B cell (primary cell): Measurements from ENCODE around the gene CCDC9B. TPM values are rescaled to one million over a fixed set of nuclear protein-coding genes. Genes with fewer than 3 reads are reported as not detected.

ENCODE experiments used
- ATAC-seq: fragments of 200-7000 bp; cut with Tn5 transposase; one replicate; pipeline ENCODE4 v1.10.0; 2021; ENCODE audit warnings: low read depth, mild to moderate bottlenecking, moderate number of reproducible peaks, moderate library complexity
- CTCF ChIA-PET: fragments of 350-600 bp; sonication (Branson Sonifier 250); formaldehyde crosslinking; loops from one replicate; lab custom pipeline; 2021; ENCODE audit warnings: antibody characterized with exemption, inconsistent platforms; lab: Charles Lee
- POLR2A ChIA-PET: fragments of 350-600 bp; sonication (Branson Sonifier 250); formaldehyde crosslinking; loops from one replicate; lab custom pipeline; 2021; ENCODE audit warnings: antibody characterized with exemption; lab: Charles Lee
- DNase-seq: peaks from one replicate; pipeline ENCODE4 v3.0.0; 2013
- H2AFZ ChIP-seq: 2 replicates; pipeline ENCODE4 v1.6.1; 2012; ENCODE audit warnings: mild to moderate bottlenecking, low read depth, low read length; ENCODE audit not compliant: insufficient read depth, poor library complexity, severe bottlenecking
- H3K27ac ChIP-seq, 2 donors: 1 replicate in 1 of 2; 2 replicates in 1 of 2; pipeline ENCODE4 v1.5.1; 2012 to 2013; ENCODE audit warnings: low read length in 2 of 2, mild to moderate bottlenecking in 2 of 2, moderate library complexity in 1 of 2
- H3K27me3 ChIP-seq, 4 experiments: fragments of 200-600 bp in 1 of 4; sonication (generic) in 1 of 4; replicated peaks in 1 of 4; 1 replicate in 2 of 4; 2 replicates in 2 of 4; pipeline versions ENCODE4 v1.6.1 to v1.7.0; 2013 to 2016; ENCODE audit warnings: low read length in 3 of 4, mild to moderate bottlenecking in 2 of 4, mixed read lengths in 1 of 4, moderate library complexity in 1 of 4; ENCODE audit not compliant: insufficient read depth in 4 of 4, control insufficient read depth in 3 of 4; ENCODE audit errors: control extremely low read depth in 1 of 4
- H3K36me3 ChIP-seq, 2 experiments: replicated peaks in 1 of 2; 1 replicate in 1 of 2; 2 replicates in 1 of 2; pipeline versions ENCODE4 v1.6.1 to v1.7.1; 2013; ENCODE audit warnings: low read length in 1 of 2; ENCODE audit not compliant: insufficient read depth in 2 of 2, control insufficient read depth in 1 of 2; ENCODE audit errors: control extremely low read depth in 1 of 2, extremely low read depth in 1 of 2
- H3K4me1 ChIP-seq, 2 donors: fragments of 200-600 bp in 1 of 2; sonication (generic) in 1 of 2; 1 replicate in 1 of 2; 2 replicates in 1 of 2; pipeline versions ENCODE4 v1.5.1 to v1.6.1; 2013 to 2017; ENCODE audit warnings: low read length in 2 of 2; ENCODE audit not compliant: control insufficient read depth in 2 of 2, insufficient read depth in 2 of 2
- H3K4me2 ChIP-seq: replicated peaks from 2 replicates; pipeline ENCODE3; 2012; ENCODE audit warnings: mild to moderate bottlenecking, low read depth, low read length; ENCODE audit not compliant: poor library complexity, severe bottlenecking
- H3K4me3 ChIP-seq, 5 experiments: fragments of 200-600 bp in 1 of 5; sonication (generic) in 1 of 5; 1 replicate in 3 of 5; 2 replicates in 2 of 5; pipeline versions ENCODE4 v1.5.1 to v1.7.0; 2011 to 2016; ENCODE audit warnings: low read length in 4 of 5, mild to moderate bottlenecking in 4 of 5, low read depth in 2 of 5, control low read depth in 1 of 5, moderate library complexity in 1 of 5; ENCODE audit not compliant: insufficient read depth in 1 of 5; ENCODE audit errors: control extremely low read depth in 1 of 5, extremely low read depth in 1 of 5
- H3K79me2 ChIP-seq: fragments of 200-600 bp; sonication (generic); one replicate; pipeline ENCODE4 v1.6.0; 2016; ENCODE audit warnings: low read length; ENCODE audit not compliant: control insufficient read depth, insufficient read depth
- H3K9ac ChIP-seq: fragments of 200-600 bp; sonication (generic); 2 replicates; pipeline ENCODE4 v1.6.1; 2017; ENCODE audit warnings: mild to moderate bottlenecking, low read length, moderate library complexity
- H3K9me3 ChIP-seq, 3 donors: one replicate each; pipeline versions ENCODE4 v1.6.1 to v1.7.1; 2013; ENCODE audit warnings: low read length in 2 of 3; ENCODE audit not compliant: control insufficient read depth in 2 of 3, insufficient read depth in 1 of 3; ENCODE audit errors: control extremely low read depth in 1 of 3
- H4K20me1 ChIP-seq: 2 replicates; pipeline ENCODE4 v1.6.0; 2012; ENCODE audit warnings: mild to moderate bottlenecking, low read length; ENCODE audit not compliant: insufficient read depth, control insufficient read depth, poor library complexity, severe bottlenecking
- H3K27ac Mint-ChIP-seq: one replicate; pipeline ENCODE4 v1.8.0; 2021; ENCODE audit warnings: mixed read lengths
- H3K27me3 Mint-ChIP-seq: one replicate; pipeline ENCODE4 v1.8.0; 2021; ENCODE audit warnings: mixed read lengths
- H3K4me1 Mint-ChIP-seq: one replicate; pipeline ENCODE4 v1.8.0; 2021; ENCODE audit warnings: mixed read lengths
- H3K4me3 Mint-ChIP-seq: one replicate; pipeline ENCODE4 v1.8.0; 2021; ENCODE audit warnings: mixed read lengths
- H3K9me3 Mint-ChIP-seq: one replicate; pipeline ENCODE4 v1.8.0; 2022; ENCODE audit warnings: mixed read lengths; ENCODE audit not compliant: insufficient read depth
- CTCF ChIP-seq: fragments of 200-600 bp; IDR thresholded peaks from one replicate; pipeline ENCODE4 v1.8.0; 2022; ENCODE audit warnings: antibody characterized with exemption, mild to moderate bottlenecking
- EZH2 ChIP-seq: IDR thresholded peaks from 2 replicates; pipeline ENCODE4 v1.6.1; 2012; ENCODE audit warnings: borderline replicate concordance, low read depth, mild to moderate bottlenecking, moderate library complexity, low read length; ENCODE audit not compliant: insufficient read depth, poor library complexity, severe bottlenecking
- WGBS: methylation state at CpG from one replicate; pipeline ENCODE4 v1.1.5; 2013; ENCODE audit warnings: missing lambda C conversion rate; ENCODE audit not compliant: insufficient coverage; 5-methylcytosine and 5-hydroxymethylcytosine counted together
- intact Hi-C: fragments of 100-400 bp; cut with micrococcal nuclease; formaldehyde crosslinking; loops from one replicate; pipeline ENCODE4 v1.10.0; 2022
- polyA plus RNA-seq: library from polyadenylated mRNA; depleted of rRNA; stranded (reverse); fragments of >200 nt; gene quantifications from 2 replicates; pipeline ENCODE4 v1.2.3, GENCODE V29; 2012
- total RNA-seq, 2 donors: library from RNA; stranded (reverse); fragments of 120-200 nt in 1 of 2; gene quantifications; 1 replicate in 1 of 2; 2 replicates in 1 of 2; pipeline versions ENCODE4 v1.2.3 to v1.2.4, GENCODE V29; 2013 to 2022

CCDC9B gene
- total and polyA plus RNA-seq, 2 donors (not counting 1 experiment from before 2014, with no cell fraction given): 1.6 to 2.4 TPM

- peaks cover 33% of the 10 kb centered on the region for H3K79me2 ChIP-seq
- H4K20me1 ChIP-seq: peaks cover 47% of the 10 kb centered on the region
- H3K9me3 ChIP-seq: no peaks in the 10 kb centered on the region
- peaks cover 8 to 19% of the 10 kb centered on the region in 2 donors for H3K4me1 ChIP-seq
- H3K4me2 ChIP-seq: no peak overlapping the region
- Mint-ChIP-seq H3K4me3 (no peak overlapping the region), H3K27ac (no peak overlapping the region), H3K4me1 (peaks cover 22% of the 10 kb centered on the region), H3K9me3 (no peaks in the 10 kb centered on the region), H3K27me3 (peaks cover 6% of the 10 kb centered on the region)
- H3K36me3 ChIP-seq: peaks cover 0 to 7% of the 10 kb centered on the region in 2 experiments
- ChIA-PET POLR2A (no interaction called here), CTCF (no interaction called here)
- H2AFZ ChIP-seq: no peak overlapping the region
- intact Hi-C loops: no loop called here
- H3K9ac ChIP-seq: no peak overlapping the region
- WGBS: 86% methylated on average over 2 of the region's 2 CpGs
- TF ChIP-seq EZH2 (no peak), CTCF (no peak)
- ATAC-seq: no peak
- H3K4me3 ChIP-seq: no peak overlapping the region
- peaks cover 0 to 4% (median 0%) of the 10 kb centered on the region in 4 experiments for H3K27me3 ChIP-seq
- no peak overlapping the region for H3K27ac ChIP-seq
- DNase-seq: no peak
Measured at GRCh38 chr15:40361640-40362039, 20.9 kb upstream of the CCDC9B start.

- Histone ChIP-seq H3K27me3 (peaks cover 0 to 6% (median 0%) of the 10 kb centered on the region in 4 experiments), H3K9me3 (no peaks in the 10 kb centered on the region), H3K36me3 (peaks cover 0 to 7% of the 10 kb centered on the region in 2 experiments), H3K4me1 (peaks cover 6 to 11% of the 10 kb centered on the region in 2 donors), H3K4me3 (no peak overlapping the region), H3K4me2 (no peak overlapping the region), H4K20me1 (peaks cover 42% of the 10 kb centered on the region), H3K27ac (no peak overlapping the region), H3K9ac (no peak overlapping the region), H3K79me2 (peaks cover 21% of the 10 kb centered on the region), H2AFZ (no peak overlapping the region)
- Mint-ChIP-seq H3K27ac (no peak overlapping the region), H3K9me3 (no peaks in the 10 kb centered on the region), H3K4me1 (peaks cover 12% of the 10 kb centered on the region), H3K27me3 (peaks cover 8% of the 10 kb centered on the region), H3K4me3 (peak overlapping the region; percentile 81)
- ATAC-seq (no peak), DNase-seq (no peak)
- TF ChIP-seq EZH2: no peak
- no peak for TF ChIP-seq CTCF
- CTCF ChIA-PET: no interaction called here
- POLR2A ChIA-PET: no interaction called here
- intact Hi-C loops: no loop called here
- 93% methylated on average over 2 of the region's 4 CpGs for WGBS
Measured at GRCh38 chr15:40360015-40360414, 19.3 kb upstream of the CCDC9B start.
